AG20443 (cell line): ENCODE data around the gene ABCA7.
"Not testable (repeated sequence)": the region's sequence is repeated elsewhere in the genome, so short reads cannot be mapped to it uniquely, and the experiment has no call there.

Experiments
- DNase-seq: peaks from one replicate; pipeline ENCODE4 v3.0.0; 2012; ENCODE audit warnings: low spot score, mixed read lengths

ABCA7 gene

DNA sequence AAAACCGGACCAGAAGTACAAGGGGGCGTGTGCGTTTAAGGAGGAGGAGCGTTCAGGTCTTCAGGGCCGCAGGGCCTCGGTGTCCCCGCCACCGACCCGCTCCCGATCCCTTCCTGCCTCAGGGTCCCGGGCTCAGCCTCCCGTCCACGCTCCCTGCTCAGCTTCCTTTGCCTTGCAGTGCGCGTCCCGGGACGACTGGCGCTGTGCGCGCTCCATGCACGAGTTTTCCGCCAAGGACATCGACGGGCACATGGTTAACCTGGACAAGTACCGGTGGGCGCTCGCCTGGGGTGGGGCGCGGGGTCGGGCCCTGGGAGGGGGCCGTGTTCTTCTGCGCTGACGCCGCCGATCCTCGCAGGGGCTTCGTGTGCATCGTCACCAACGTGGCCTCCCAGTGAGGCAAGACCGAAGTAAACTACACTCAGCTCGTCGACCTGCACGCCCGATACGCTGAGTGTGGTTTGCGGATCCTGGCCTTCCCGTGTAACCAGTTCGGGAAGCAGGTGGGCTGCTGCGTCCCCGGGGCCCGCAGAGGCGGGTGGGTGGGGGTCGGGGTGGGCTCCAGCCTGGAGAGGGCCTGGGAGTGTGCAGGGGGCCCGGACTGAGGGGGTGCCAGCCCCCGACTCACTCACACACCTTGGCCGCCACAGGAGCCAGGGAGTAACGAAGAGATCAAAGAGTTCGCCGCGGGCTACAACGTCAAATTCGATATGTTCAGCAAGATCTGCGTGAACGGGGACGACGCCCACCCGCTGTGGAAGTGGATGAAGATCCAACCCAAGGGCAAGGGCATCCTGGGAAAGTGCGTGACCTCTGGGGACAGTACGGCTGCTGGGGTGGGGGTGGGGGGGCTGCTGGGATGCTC, 65.3 kb downstream of the ABCA7 start:
- DNase-seq = peak; percentile 38

DNA sequence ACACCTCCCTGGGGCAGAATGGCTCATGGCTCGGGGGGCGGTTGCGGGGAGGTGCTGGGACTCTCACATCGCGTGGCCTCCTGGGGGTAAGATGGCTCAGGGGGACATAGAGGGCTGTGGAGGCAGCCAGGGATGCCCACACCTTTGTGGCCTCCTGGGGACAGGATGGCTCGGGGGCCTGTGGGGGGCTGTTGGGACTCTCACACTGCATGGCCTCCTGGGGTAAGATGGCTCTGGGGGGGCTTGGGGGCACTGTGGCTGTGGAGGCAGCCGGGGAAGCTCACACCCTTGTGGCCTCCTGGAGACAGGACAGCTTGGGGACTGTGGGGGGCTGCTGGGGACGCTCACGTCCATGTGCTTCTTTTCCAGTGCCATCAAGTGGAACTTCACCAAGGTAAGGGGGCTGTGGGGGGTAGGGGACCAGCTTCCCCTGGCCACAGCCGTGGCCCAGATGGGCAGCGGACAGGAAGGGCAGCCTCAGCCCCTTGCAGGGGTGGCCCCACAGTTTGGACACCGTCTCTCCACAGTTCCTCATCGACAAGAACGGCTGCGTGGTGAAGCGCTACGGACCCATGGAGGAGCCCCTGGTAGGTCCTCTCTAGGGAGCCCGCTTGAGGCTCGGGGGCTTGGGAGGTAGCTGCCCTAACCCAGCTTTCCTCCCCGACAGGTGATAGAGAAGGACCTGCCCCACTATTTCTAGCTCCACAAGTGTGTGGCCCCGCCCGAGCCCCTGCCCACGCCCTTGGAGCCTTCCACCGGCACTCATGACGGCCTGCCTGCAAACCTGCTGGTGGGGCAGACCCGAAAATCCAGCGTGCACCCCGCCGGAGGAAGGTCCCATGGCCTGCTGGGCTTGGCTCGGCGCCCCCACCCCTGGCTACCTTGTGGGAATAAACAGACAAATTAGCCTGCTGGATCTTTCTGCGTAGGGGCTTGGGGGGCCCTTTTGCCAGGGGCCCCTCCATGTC, 66.2 kb downstream of the ABCA7 start:
- no peak for DNase-seq

DNA sequence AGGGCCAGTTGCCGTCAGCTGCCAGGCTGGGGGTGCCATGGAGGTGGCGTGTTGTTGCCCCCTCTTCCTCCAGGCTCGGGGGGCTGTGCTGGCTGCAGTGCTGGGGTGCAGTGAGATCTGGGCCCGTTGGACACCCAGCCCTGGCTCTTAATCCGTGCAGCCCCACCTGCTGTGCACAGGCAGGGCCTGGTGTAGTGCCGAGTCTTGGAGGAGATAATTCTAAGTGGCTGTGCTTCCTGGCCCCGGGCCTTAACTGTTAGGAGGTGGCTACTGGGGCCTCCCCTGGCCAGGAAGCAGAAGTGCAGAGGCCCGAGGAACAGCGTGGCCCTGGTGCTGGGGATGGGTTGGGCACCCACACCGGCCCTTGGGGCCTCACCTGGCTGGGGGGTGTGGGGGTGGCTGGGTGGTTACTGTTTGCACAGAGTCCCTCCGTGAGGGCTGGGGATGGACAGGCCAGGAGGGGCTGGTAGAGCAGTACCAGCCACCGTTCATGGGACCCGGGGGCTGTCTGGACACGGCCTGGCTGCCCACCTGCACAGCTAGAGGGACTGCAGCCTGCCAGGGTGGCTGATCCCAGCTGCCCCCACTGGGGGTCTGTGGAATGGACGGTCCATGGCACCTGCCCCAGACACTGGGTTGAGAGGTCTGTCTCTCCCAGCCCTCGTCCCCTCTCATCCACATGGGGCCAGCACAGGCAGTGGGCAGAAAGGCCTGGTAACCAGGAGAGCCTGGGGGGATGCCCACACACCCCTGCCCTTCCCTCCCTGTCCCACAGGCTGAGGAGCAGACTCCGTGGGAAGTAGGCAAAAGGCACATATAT, 67.1 kb downstream of the ABCA7 start:
- no peak for DNase-seq

DNA sequence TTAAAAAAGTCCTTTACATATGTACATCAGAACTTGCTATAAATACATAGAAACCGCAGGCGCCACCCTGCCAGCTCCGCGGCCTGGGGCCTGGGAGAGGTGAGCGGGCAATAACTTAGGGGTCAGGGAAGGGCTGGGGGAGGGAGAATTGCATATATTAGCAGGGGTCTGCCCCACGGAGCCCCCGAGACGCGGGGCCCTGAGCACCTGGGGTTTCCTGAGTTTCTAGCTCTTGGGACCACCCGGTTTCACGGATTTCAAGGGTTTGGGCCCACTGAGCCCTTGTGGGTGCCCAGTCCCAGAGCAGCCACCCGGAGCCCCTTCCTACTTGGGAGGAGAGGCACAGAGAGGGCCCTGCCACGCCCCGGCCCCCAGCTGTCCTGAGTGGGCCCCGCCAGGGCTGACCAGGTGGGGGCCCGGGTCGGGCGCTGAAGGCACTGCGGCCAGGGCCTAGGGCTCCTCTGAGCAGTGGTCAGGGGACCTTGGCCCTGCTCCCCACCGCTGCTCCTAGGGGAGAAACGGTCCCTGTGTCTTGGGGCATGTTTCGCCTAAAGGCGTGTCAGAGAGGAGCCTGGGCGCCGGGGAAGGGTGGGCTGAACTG, 67.9 kb downstream of the ABCA7 start:
- DNase-seq = no peak

DNA sequence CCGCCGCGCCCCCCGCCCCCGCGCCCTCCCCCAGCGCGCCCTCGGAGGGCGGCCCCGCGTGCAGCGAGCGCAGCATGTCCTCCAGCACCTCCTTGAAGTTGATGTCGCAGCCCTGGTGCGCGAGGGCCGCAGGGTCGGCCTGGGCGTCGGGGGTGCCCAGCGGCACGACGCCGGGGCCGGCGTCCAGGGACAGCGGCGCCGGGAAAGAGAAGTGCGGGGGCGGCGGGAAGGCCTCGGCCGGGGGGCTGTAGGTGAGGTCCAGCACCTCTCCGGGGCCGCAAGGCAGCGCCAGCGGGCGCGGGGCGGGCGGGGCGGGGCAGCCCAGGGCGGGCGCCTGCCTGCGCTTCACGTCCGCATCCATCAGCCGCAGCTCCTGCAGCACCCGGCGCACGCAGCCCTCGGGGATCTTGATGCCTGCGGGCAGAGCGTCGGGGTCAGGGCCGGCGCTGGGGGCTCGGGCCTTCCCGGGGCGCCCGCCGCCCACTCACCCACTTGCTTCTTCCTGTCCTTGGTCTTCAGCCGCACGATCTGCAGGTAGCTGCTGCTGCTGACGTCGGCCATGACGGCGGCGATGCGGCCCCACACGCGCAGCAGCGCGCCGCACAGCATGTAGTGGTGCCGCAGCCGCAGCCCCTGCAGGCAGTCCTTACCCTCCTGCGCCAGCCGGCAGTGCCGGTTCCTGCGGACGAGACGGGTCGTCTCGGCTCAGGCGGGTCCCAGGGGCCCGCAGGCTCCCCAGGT, 68.6 kb downstream of the ABCA7 start:
- DNase-seq = no peak

DNA sequence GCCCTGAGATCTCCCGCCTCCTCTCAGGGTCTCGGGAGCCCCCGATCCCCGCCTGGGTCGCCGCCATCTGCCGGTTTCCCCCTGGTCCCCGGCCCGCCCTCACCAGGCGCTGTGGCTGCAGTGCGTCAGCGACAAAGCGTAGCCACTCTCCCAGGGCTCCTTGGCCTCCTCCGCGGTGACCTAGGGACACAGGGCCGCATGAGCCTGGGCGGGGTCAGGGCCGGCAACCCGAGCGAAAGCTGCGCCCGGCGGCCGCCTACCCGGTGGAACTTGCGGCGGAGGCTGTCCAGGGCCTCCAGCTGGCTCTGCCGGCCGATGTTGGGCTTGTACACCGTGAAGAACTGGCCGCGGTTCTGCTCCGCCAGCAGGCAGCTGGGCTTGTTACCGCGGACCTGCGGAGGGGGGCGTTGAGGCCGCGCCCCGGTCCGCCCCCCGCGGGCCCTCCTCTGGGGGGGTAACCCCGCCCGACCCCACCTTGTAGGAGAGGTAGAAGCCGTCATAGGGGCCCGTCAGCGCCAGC, 69.2 kb downstream of the ABCA7 start:
- DNase-seq = no peak

DNA sequence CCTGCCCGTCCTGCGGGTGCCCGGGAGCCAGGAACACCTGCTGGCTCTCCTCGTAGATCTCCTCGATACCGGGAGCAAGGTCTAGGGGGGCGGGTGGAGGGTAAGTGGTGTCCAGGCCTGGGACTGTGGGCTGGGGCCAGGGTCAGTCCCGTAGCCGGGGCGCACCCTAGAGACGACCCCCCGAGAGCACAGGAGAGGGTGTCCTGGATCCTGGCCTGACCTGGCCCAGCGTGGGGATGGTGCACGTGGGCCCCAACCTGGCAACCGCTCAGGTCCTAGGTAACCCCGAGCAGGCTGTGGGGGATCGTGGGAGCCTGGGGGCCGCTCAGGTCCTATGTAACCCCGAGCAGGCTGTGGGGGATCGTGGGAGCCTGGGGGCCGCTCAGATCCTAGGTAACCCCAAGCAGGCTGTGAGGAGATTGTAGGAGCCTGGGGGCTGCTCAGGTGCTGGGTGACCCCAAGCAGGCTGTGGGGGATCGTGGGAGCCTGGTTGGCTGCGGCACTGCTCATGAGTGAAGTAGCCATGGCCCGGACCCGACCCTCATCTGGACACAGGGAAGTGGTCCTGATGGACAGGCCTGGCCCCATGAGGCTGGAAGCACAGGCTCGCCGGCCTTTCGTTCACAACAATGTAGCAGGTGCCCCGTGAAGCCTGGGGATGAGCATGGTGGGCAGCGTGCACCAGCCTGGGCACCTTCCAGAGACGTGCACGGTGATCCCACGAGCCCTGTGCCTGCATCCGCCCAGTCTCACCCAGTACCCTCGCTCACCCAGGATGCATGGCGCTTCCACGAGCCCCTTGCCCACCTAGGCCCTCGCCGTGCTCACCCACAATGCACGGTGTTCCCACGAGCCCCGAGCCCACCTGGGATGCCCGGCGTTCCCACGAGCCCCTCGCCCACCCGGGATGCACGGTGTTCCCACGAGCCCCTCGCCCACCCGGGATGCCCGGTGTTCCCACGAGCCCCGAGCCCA, 70.1 kb downstream of the ABCA7 start:
- no peak for DNase-seq

DNA sequence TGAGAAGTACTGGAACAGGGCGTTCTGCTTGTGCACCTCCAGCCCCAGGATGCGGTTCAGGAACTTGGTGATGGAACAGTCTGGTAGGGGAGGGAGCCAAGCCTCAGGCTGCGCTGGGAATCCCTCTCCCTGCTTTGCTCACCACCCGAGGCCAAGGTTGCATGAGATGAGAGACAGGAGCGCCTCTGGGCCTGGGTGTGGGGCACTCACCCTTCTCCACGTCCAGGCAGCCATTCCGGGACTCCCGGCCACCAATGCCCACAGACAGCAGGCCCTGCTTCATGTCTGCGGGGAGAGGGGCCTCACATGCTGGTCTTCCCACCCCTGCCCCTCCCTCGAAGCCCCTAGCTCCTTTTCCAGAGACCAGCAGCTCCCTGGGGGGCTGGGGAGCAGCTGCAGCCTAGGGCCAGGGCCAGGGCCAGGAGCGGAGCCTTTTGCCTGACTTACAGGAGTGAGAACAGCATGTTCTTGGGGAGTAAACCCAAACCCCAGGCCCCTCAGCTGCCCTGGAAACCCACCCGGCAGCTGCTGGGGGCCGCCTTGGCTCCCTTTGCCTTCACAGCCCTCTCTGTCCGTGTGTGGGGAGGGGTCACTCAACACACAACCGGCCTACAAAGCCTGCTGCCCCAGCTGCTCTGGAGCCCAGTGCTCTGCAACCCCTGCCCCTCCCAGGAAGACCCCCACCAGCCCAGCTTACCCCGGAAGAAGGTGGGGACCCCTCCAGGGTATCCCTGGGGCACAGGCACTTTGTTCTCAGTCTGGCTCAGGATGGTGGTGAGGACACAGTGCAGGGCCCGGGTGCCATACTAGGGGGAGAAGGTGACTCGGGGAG, 71.1 kb downstream of the ABCA7 start:
- no peak for DNase-seq

DNA sequence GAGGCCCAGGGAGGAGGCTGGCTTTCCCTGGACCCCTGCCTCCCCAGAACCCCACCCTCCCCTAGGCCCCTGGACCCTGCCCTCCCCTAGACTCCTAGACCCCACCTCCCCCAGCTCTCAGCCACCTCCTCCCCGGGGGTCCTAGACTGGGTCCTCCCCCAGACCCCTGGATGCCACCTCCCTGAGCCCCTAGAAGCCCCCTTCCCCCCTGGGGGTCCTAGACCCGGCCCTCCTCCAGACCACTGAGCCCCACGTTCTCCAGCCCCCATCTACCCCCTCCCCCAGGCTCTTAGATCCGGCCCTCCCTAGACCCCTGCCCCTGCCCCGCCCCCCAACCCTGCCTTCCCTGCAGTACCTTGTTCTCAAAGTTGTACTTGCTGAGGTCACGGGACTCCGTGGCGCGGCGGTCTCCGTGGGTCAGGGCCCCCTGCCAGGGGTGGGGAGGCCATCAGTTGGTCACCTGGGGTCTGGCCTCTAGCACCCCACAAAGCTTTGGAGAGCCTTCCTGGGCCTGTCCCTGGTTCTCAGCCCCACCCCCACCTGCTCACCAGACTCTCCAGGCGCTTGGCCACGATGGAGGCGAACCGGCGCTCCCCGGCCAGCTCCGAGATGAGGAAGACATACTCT, 71.8 kb downstream of the ABCA7 start:
- DNase-seq = no peak

DNA sequence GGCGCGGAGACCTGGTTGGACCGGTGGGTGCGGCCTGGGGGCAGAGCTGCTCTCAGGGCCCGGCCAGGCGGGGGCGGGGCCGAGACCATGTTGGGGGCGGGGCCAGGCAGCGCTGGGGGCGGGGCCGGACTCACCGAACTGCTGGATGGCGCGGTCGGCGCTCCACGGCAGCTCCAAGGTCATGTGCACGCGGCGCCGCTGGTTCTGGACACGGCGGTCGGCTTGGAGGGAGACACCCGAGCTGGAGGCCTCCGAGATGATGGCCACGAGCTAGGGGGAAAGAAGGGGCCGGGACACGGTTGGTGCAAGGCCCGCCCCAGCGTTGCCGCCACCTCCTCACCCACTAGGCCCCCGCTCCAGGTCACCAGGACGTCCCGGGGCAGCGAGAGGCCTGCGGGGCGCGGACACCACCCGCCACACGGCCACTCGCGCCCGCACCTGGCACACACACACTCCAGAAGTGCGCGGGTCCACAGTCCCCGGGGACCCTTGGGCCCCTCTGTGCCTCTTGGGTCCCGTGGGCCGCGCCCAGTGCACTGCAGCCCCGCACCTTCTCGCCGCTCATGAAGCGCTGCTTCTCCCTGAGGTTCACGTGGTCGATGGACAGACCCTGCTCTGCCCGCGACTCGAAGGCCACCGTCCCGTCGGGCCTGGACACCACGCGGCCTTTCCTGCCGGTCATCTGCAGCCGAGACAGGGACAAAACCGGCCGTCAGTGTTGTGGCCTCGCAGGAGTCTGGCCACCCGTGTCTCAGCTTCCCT, 72.5 kb downstream of the ABCA7 start:
- DNase-seq = no peak

DNA sequence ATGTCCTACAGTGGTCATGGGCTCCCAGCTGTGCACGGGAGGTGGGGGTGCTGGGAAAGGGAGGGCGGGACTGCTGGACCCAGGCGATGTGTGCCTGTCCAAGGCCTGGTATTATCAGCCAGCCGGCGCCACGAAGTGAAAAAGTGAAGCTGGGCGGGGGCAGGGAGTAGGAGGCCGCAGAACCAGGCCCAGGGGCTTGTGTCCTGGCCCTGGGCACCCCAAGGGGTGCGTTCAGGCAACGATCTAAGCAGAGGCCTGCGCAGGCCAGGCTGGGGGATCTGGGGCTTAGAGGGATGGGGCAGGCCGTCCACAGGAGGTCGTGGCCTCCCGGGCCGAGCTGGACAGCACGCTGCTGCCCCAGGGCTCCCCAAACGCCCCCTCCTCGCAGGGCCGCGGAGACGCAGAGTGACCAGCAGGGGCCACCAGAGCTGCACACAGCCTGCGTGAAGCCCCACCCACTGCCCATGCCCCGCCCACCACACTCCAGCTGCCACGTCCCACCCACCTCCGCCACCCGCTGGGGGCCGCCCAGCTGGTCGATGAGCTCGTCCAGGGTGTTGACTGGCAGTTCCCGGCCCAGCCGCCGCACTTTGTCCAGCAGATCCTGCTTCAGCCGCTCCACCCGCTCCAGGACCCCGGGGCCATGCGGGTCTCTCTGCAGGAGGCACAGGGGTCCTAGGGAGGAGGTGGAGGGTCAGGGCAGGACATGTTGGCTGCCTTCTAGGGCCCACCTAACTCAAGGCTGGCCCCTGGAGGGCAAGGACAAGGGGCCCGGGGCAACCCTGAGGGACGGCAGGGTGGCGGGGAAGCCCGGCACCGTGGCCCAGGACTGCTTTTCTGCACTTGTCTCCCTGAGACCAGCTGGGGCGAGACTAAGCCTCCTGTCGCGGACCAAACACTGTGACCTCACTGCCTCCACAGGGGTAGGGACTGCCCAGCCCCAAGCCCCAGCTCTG, 73.4 kb downstream of the ABCA7 start:
- peak; percentile 96 for DNase-seq

DNA sequence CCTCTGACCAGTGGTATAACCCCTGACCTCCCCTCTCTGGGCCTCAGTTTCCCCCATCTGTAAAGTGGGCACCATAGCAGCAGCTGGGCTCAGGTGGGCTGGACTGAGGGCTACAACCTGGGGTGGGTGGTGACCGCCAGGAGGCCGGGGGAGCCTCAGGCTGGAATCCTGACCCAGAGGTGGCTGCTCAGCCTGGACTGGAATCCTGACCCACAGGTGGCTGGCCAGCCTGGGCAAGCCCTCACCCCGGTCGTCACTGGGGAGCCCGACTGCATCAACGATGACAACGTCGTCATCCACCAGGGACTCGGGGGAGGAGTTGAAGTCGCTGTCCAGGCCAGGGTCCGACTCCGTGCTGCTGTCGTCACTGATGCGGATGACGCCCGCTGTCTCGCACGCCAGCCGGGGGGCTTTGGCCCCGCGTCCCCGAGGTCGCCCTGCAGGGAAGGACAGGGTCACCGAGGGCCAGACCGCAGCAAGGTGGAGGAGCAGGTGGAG, 74.1 kb downstream of the ABCA7 start:
- DNase-seq = no peak

DNA sequence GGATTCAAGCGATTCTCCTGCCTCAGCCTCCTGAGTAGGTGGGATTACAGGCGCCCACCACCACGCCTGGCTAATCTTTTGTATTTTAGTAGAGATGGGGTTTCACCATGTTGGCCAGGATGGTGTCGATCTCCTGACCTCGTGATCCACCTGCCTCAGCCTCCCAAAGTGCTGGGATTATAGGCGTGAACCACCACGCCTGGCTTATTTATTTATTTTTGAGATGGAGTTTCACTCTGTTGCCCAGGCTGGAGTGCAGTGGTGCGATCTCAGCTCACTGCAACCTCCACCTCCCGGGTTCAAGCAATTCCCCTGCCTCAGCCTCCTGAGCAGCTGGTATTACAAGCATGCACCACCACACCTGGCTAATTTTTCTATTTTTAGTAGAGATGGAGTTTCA, 74.8 kb downstream of the ABCA7 start:
- DNase-seq = not testable (repeated sequence)
